Mammary epithelial cell (primary cell): ENCODE measurements around the gene FKBP15.

Experiments used
- EZH2 ChIP-seq: IDR thresholded peaks from 2 replicates; pipeline ENCODE4 v1.6.1; 2012; ENCODE audit warnings: low read length, inconsistent platforms, borderline replicate concordance
- TF ChIP-seq, protein P1 (sequence below), 2 donors: IDR thresholded peaks in 1 of 2; conservative IDR thresholded peaks in 1 of 2; 2 replicates each; pipeline ENCODE4 v1.5.1; 2011 to 2012; ENCODE audit warnings: inconsistent platforms in 2 of 2, low read length in 2 of 2, mild to moderate bottlenecking in 2 of 2, control low read depth in 1 of 2, low read depth in 1 of 2; ENCODE audit not compliant: insufficient read depth in 1 of 2; ENCODE audit errors: extremely low read depth in 1 of 2

DNA sequence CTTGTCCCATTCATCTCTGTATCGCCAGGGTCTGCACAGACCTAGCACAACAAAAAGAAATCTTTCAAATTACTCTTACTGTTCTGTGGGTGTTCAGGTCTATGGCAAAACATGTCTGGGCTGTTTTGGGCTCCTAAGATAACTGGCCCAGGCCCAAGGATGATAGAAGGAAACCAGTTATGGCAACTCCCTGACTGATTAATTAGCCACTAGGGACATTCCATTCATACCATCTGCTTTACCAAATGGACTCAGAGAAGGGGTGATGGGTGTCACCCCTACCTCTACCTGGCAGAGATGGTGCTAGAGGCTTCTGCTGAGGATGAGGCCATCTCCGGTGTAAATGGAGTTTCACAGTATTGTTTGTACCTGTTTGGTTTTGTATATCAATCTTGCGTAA, 68.4 kb downstream of the FKBP15 start:
- TF ChIP-seq, protein P1, sequence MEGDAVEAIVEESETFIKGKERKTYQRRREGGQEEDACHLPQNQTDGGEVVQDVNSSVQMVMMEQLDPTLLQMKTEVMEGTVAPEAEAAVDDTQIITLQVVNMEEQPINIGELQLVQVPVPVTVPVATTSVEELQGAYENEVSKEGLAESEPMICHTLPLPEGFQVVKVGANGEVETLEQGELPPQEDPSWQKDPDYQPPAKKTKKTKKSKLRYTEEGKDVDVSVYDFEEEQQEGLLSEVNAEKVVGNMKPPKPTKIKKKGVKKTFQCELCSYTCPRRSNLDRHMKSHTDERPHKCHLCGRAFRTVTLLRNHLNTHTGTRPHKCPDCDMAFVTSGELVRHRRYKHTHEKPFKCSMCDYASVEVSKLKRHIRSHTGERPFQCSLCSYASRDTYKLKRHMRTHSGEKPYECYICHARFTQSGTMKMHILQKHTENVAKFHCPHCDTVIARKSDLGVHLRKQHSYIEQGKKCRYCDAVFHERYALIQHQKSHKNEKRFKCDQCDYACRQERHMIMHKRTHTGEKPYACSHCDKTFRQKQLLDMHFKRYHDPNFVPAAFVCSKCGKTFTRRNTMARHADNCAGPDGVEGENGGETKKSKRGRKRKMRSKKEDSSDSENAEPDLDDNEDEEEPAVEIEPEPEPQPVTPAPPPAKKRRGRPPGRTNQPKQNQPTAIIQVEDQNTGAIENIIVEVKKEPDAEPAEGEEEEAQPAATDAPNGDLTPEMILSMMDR (conservative IDR thresholded peaks at IDR 0.05 in 1 of 2, IDR thresholded peaks at IDR 0.05 in 1 of 2; ENCODE audit: extremely low read depth in 1 of 2, insufficient read depth in 1 of 2, low read depth in 1 of 2, low read length in 2 of 2): no peak
- TF ChIP-seq EZH2: no peak
